ENCODE results near the gene SESTD1. TPM values are rescaled to one million over a fixed set of nuclear protein-coding genes. Genes with fewer than 3 reads are reported as not detected.

The SESTD1 gene
- total RNA-seq, 4 donors from 2014 or later, result 8.0 to 24.1 (median 10.5) TPM

DNA sequence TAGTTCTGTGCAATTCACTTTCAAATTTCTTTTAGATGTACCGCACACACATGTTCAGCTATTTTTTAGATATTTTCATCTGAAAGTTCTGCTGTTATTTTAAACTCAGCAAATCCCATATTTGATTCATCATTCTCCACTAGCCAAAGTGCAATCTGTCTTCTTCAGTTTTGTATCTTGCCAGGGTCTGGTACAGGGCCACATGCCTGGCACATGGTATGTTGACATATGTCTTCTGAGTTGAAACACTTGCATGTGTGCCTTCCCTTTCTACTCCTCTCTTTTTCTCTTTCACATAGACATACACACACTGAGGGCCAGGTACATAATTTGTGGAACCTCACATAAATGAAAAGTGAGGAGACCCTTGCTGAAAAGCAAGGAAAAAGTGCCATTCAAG, 25.7 kb upstream of the SESTD1 start:
- WGBS, result 86% methylated on average over 1 of the region's 1 CpG
- H3K9me3 ChIP-seq, result no peaks in the 10 kb centered on the region
- H3K4me3 ChIP-seq, result no peak overlapping the region
- H3K36me3 ChIP-seq, result no peaks in the 10 kb centered on the region
- DNase-seq (ENCODE audit: low spot score in 2 of 2), result no peak
- H3K27ac ChIP-seq, result no peak overlapping the region
- TF ChIP-seq, protein P1, sequence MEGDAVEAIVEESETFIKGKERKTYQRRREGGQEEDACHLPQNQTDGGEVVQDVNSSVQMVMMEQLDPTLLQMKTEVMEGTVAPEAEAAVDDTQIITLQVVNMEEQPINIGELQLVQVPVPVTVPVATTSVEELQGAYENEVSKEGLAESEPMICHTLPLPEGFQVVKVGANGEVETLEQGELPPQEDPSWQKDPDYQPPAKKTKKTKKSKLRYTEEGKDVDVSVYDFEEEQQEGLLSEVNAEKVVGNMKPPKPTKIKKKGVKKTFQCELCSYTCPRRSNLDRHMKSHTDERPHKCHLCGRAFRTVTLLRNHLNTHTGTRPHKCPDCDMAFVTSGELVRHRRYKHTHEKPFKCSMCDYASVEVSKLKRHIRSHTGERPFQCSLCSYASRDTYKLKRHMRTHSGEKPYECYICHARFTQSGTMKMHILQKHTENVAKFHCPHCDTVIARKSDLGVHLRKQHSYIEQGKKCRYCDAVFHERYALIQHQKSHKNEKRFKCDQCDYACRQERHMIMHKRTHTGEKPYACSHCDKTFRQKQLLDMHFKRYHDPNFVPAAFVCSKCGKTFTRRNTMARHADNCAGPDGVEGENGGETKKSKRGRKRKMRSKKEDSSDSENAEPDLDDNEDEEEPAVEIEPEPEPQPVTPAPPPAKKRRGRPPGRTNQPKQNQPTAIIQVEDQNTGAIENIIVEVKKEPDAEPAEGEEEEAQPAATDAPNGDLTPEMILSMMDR (IDR thresholded peaks at IDR 0.05), result no peak
- TF ChIP-seq EP300 (IDR thresholded peaks at IDR 0.05) (no peak), POLR2AphosphoS5 (IDR thresholded peaks at IDR 0.05) (no peak), POLR2A (IDR thresholded peaks at IDR 0.05) (no peak)
- H3K27me3 ChIP-seq, result no peaks in the 10 kb centered on the region
- no peaks in the 10 kb centered on the region for H3K4me1 ChIP-seq

DNA sequence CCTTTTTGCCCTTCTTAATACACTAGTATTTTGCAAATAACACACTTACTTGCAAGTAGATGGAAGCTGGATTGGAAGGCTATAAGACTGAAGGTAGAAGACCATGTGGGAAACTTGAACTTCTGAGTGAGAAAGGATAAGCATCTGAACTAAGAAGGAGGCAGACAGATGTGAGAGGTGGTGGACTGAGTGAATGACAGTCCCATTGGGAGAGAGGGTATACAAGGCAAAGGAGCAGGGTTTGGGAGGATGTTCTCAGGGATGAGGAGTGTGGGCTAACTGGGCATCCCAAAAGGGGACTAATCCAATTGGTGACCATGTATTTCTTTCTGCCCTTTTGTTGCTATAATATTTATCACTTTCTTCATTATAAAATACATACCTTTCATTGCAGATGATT, 20.4 kb upstream of the SESTD1 start:
- no peak for DNase-seq (ENCODE audit: low spot score in 2 of 2)
- H3K9me3 ChIP-seq, result no peaks in the 10 kb centered on the region
- H3K4me3 ChIP-seq, result no peak overlapping the region
- no peak overlapping the region for H3K27ac ChIP-seq
- TF ChIP-seq, protein P1 (IDR thresholded peaks at IDR 0.05), result no peak
- TF ChIP-seq EP300 (IDR thresholded peaks at IDR 0.05) (no peak), POLR2AphosphoS5 (IDR thresholded peaks at IDR 0.05) (no peak), POLR2A (IDR thresholded peaks at IDR 0.05) (no peak)
- no peaks in the 10 kb centered on the region for H3K4me1 ChIP-seq
- H3K27me3 ChIP-seq, result no peaks in the 10 kb centered on the region
- no peaks in the 10 kb centered on the region for H3K36me3 ChIP-seq

DNA sequence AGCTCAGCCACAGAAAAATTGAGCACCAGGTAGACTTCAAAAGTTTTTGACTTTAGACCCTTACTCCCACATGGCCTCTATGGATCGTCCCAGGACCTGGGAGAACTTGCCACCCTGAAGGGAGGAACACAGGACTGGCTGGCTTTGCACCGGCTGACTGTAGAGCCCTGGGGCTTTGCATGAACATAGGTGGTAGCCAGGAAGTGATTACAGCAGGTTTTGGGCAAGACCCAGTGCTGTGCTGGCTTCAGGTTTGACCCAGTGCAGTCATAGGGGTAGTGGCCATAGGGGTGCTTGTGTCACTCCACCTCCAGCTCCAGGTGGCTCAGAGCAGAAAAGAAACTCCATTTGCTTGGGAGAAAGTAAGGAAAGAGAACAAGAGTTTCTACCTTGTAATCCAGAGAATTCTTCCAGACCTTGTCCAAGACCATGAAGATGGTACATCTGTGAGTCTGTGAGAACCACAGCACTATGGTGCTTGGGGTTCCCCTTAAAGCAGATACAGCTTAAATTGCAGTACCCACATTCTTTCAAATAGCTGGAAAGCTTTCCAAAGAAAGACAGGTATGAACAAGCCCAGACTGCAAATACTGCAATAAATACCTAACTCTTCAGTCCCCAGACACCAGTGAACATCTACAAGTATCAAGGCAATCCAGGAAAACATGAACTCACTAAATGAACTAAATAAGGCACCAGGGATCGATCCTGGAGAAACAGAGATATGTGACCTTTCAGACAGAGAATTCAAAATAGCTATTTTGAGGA, 13.0 kb upstream of the SESTD1 start:
- no peaks in the 10 kb centered on the region for H3K36me3 ChIP-seq
- TF ChIP-seq EP300 (IDR thresholded peaks at IDR 0.05) (no peak), POLR2A (IDR thresholded peaks at IDR 0.05) (no peak), POLR2AphosphoS5 (IDR thresholded peaks at IDR 0.05) (no peak)
- TF ChIP-seq, protein P1 (IDR thresholded peaks at IDR 0.05), result no peak
- H3K4me1 ChIP-seq, result peaks cover 10% of the 10 kb centered on the region
- H3K4me3 ChIP-seq, result no peak overlapping the region
- no peak overlapping the region for H3K27ac ChIP-seq
- 47% methylated on average over 2 of the region's 3 CpGs for WGBS
- no peaks in the 10 kb centered on the region for H3K9me3 ChIP-seq
- no peak for DNase-seq (ENCODE audit: low spot score in 2 of 2)
- H3K27me3 ChIP-seq, result no peaks in the 10 kb centered on the region

DNA sequence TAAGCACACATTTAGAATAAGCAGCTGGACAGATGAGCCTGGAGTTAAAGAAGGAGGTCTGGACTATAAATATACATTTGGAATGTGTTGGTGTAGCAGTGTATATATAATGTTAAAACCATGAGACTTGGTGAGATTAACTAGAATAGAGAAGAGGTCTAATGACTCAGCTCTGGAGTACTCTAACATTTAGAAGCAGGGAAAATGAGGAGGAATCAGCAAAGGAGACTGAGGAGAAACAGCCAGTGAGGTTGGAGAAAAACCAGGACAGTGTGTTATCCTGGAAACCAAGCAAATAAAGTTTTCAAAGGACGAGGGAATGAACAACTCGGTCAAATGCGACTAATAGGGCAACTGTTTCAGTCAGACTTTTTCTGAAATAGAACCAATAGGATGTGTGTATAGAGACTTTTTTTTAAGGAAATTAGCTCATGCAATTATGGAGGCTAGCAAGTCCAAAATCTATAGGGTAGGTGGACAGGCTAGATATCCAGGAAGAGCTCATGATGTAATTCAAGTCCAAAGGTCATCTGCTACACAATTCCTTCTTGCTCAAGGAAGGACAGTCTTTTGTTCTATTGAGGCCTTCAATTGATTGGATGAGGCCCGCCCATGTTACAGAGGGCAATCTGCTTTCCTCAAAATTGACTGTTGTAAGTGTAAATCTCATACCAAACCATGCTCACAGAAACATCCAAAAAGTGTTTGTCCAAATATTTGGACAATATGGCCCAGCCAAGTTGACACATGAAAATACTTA, 10.8 kb upstream of the SESTD1 start:
- DNase-seq (ENCODE audit: low spot score in 2 of 2), result no peak
- Histone ChIP-seq H3K27me3 (no peaks in the 10 kb centered on the region), H3K27ac (no peak overlapping the region), H3K4me3 (no peak overlapping the region), H3K4me1 (peaks cover 13% of the 10 kb centered on the region), H3K9me3 (no peaks in the 10 kb centered on the region), H3K36me3 (no peaks in the 10 kb centered on the region)
- TF ChIP-seq EP300 (IDR thresholded peaks at IDR 0.05) (no peak), POLR2A (IDR thresholded peaks at IDR 0.05) (no peak), POLR2AphosphoS5 (IDR thresholded peaks at IDR 0.05) (no peak)
- TF ChIP-seq, protein P1 (IDR thresholded peaks at IDR 0.05), result no peak
- 80% methylated on average over 4 of the region's 4 CpGs for WGBS

DNA sequence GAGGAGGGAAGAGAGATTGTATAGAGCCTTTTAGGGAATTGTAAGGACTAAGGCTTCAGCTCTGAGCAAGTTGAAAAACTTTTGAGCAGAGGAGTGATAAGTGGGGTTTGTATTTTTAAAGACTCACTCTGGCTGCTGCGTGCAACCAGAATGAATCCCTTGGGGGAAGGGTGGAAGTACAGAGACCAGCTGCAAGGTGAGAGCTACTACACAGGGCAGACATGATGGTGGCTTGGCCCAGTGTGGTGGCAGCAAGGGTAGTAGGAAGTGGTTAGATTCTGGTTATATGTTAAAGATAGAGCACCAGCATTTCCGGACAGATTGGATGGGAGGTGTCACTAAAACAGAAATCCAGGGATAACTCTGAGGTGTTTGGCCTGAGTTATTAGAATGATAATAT, 10.1 kb upstream of the SESTD1 start:
- Histone ChIP-seq H3K4me3 (no peak overlapping the region), H3K4me1 (peaks cover 13% of the 10 kb centered on the region), H3K9me3 (no peaks in the 10 kb centered on the region), H3K36me3 (no peaks in the 10 kb centered on the region), H3K27me3 (no peaks in the 10 kb centered on the region), H3K27ac (no peak overlapping the region)
- 75% methylated on average over 2 of the region's 2 CpGs for WGBS
- DNase-seq (ENCODE audit: low spot score in 2 of 2), result no peak
- TF ChIP-seq EP300 (IDR thresholded peaks at IDR 0.05) (no peak), POLR2A (IDR thresholded peaks at IDR 0.05) (no peak), POLR2AphosphoS5 (IDR thresholded peaks at IDR 0.05) (no peak)
- TF ChIP-seq, protein P1 (IDR thresholded peaks at IDR 0.05), result no peak
